Lower leg skin (tissue), 3 donors: ENCODE measurements around the gene DBP.

Experiments
- POLR2A ChIP-seq, 2 donors: fragments of 450-650 bp; IDR thresholded peaks; one replicate each; pipeline ENCODE4 v1.6.1; 2016 to 2017; ENCODE audit warnings: antibody characterized with exemption in 2 of 2, mild to moderate bottlenecking in 1 of 2, moderate library complexity in 1 of 2
- TF ChIP-seq, protein P1 (sequence below), 3 donors: fragments of 450-650 bp; IDR thresholded peaks; one replicate each; pipeline ENCODE4 v1.5.1; 2016; ENCODE audit warnings: antibody characterized with exemption in 3 of 3, mild to moderate bottlenecking in 3 of 3, moderate library complexity in 2 of 3

GRCh38 chr19:48615231-48616040 lies 21.7 kb downstream of the DBP start:
- TF ChIP-seq, protein P1, sequence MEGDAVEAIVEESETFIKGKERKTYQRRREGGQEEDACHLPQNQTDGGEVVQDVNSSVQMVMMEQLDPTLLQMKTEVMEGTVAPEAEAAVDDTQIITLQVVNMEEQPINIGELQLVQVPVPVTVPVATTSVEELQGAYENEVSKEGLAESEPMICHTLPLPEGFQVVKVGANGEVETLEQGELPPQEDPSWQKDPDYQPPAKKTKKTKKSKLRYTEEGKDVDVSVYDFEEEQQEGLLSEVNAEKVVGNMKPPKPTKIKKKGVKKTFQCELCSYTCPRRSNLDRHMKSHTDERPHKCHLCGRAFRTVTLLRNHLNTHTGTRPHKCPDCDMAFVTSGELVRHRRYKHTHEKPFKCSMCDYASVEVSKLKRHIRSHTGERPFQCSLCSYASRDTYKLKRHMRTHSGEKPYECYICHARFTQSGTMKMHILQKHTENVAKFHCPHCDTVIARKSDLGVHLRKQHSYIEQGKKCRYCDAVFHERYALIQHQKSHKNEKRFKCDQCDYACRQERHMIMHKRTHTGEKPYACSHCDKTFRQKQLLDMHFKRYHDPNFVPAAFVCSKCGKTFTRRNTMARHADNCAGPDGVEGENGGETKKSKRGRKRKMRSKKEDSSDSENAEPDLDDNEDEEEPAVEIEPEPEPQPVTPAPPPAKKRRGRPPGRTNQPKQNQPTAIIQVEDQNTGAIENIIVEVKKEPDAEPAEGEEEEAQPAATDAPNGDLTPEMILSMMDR (IDR thresholded peaks at IDR 0.05) = no peak
- no peak for TF ChIP-seq POLR2A (IDR thresholded peaks at IDR 0.05)
